ENCODE results near the gene TESMIN.
A peak's percentile ranks its signal among the peaks of the same experiment; 100 is the strongest.

The TESMIN gene

DNA sequence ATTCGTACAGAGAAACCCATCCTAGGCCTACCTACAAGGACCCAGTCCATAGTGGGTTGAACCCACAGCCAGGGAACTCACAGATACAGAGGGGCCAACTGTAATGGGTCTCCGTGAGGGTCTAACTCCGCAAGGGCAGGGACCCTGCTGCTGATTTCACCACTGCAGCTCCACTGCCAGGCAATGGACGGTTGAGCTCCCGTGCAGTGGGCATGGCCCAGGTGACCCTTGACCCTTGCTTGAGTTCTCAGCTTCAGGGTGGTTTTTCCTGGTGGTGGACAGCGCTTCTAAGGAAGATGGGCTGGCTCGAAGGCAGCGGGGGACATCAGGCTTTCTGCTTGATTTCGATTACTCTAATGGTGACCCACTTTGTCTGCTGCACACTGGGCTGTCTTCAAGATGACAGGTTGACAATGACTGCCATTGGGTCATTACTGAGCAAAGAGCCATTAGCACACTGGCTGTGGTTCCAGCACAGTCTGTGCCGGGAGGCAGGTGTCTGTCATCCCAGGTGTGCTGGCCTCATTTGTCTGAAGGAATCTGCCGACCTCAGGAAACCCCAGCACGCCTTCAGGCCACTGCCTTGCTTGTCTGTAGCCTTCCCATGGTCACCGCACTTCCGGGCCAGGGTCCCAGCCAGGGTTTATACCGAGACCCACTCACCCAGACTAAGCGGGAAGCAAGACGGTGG, 70.6 kb downstream of the TESMIN start:
- DNase-seq, result no peak

GRCh38 chr11:68678031-68678441, 73.3 kb downstream of the TESMIN start:
- no peak for DNase-seq

- peak; percentile 75 for DNase-seq
Observed at GRCh38 chr11:68677432-68677831, 73.9 kb downstream of the TESMIN start.

DNA sequence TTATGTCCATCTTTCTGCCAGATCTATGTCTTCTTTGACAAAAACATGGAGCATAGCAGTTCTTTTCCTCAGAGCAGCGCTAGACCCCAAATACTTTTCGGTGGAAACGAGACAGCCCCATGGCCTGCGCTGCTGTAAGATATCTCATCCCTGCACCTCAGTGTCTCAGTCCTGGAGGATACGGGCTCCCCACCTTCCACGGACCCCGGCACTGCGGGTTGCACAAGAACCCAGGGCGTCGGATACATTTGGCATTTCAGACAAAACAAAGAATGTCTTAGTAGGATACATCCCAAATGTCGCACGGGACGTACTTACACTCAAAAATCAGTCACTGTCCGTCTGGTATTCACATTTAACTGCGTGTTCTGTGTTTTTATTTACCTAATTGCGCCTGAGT, 76.9 kb downstream of the TESMIN start:
- no peak for DNase-seq

- DNase-seq, result no peak
Observed at GRCh38 chr11:68673991-68674390, 77.3 kb downstream of the TESMIN start.

- DNase-seq, result peak; percentile 37
Observed at GRCh38 chr11:68673306-68673945, 77.9 kb downstream of the TESMIN start.

GRCh38 chr11:68670208-68670992, 80.9 kb downstream of the TESMIN start:
- DNase-seq, result no peak

DNA sequence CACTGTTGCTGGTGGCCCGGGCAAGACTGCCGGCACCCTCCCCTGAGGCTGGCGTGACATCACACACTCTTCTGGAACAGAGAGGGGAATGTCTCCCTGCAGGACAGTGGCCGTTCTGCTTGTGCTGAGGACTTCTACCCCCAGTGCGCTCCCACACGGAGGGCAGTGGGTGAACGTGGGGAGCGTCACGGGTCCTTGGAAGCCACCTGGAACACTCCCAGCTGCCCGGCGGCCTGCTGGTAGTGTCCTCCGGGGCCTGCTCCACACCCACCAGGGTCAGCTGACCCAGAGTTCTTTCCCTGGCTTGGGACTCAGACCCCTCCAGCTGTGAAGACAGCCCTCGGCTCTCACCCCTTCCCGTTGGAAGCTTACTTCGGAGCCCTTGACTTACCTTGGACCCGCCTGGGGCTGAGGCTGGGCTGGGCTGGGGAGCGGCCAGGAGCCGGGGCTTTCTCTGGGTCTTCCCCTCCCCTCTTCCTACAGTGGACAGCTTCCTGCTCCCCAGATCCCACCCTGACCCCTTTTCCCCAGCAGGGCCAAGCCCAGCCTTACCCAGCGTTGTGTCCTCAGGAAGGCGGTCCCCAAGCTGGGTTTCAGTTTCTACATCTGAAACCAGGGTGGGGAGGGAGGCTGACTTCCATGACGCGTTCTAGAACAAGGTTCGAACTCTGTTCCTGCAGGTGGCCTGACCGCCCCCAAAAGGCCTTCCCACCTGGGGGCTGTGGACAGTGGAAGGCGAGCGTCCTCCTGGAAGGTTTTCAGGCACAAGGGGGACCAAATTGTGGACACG, 81.8 kb downstream of the TESMIN start:
- DNase-seq, result no peak

DNA sequence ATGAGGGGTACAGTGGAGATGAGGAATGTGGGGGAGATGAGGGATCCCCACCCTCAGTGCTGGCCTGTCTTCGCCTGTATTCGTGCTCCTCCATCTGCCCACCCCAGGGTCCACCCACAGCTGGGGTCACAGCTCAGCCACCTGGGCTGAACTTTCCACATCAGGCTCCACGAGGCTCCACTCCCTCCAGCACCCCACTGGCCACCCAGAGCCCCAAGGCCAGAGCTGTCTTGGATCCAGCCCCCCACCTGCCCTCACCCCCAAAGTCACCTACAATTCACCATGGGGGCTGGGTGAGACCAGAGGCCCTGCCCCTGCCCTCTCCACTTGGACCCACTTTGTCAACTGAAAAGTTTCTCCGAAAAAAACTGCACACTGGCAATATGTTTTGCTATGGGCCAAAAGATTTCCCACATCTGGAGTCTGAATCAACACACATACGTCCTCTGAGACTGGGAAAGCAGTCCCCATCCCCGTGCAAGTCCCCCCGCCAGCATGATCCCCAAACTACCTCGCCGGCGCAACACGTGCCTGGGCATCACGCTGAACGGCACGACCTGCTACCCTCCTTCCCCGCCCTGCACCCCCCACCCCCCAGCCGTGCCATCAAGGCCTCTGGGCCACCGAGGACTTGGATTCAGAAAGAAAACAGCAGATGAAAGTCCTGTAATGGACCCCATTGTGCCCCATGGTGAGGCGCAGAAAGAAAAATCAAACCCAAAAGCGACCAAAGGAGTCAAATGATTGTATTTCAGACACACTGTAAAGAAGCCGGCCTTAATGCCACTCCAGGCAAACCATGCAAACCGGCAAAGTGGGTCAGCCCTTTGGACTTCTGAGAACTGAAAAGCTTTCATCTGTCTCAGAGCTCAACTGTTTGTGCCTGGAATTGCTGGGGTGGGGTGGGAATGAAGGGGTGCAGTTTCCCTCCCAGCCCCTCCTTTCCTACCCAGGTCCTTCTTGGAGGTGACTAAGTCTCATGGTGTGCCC, 83.5 kb downstream of the TESMIN start:
- DNase-seq, result no peak

DNA sequence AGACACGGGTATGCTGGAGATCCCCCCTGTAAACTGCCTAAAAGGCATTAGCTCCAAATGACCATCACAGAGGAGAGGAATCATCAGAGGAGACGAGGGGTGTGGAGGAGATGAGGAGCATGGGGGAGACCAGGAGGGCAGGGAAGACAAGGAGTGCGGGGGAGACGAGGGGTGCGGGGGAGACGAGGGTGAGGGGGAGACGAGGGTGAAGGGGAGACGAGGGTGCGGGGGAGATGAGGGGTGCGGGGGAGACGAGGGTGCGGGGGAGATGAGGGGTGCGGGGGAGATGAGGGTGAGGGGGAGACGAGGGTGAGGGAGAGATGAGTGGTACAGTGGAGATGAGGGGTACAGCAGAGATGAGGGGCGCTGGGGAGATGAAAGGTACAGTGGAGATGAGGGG, 84.5 kb downstream of the TESMIN start:
- no peak for DNase-seq

- DNase-seq, result no peak
Observed at GRCh38 chr11:68665436-68665835, 85.9 kb downstream of the TESMIN start.

GRCh38 chr11:68664906-68665305, 86.4 kb downstream of the TESMIN start:
- DNase-seq, result no peak

GRCh38 chr11:68664141-68664540, 87.2 kb downstream of the TESMIN start:
- no peak for DNase-seq

GRCh38 chr11:68663482-68664010, 87.8 kb downstream of the TESMIN start:
- DNase-seq, result no peak

DNA sequence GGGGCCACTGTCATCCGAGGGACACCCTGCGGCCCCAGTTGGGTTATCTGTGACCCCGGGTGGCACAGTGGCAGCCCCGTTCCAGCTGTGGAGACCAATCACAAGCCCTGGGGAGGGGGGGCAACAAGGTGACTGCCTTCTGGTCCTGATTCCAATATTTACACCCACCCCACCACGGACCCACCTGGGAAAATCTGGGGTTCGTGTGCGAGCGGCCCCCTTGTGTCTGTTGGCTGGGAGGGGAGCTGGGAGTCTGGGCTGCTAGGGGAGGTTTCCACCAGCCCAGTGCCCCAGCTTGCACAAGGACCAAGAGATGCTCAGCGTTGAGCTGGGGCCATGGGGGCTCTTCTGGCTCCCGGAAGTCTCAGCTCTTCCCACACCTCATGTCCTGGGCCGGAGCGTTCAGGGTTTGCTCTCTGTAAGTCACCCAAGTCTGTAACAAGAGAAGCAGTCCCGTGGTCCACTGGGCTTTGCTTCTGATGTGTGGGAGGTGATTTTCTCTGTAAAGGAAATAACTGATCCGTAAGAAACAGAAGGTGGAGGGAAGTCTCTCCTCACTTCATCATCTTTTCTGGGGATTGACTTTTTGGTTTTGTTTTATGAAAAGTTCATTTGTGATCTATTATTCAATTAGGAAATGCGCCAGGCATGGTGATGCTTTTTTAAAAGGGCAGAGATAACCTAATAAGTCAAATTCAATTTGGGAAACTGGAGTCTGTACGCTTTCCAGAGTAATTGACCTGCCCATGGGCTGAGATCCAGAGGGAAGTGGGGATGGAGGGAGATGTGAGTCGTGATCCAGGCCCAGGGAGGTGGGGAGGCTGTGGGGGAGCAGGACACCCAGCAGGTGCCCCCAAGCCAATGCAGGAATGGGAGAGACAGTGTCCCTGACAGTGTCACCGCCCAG, 89.4 kb downstream of the TESMIN start:
- DNase-seq, result no peak

DNA sequence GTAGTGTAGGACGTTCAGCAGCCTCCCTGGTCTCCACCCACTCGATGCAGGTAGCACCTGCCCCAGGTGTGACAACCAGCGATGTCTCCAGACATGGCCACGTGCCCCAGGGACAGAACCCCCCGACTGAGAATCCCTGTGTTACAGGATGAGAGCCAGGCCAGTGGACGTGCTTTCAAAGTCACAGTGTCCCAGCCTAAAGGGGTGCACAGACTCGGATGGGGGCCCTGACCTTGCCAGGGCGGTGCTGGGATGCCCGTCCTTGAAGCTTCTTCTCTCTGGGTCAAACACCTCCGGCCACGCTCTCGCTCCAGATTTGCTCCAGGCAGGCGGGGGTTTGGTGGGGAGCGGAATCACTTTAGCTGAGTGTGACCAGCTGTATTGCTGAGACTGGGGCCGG, 90.3 kb downstream of the TESMIN start:
- no peak for DNase-seq

DNA sequence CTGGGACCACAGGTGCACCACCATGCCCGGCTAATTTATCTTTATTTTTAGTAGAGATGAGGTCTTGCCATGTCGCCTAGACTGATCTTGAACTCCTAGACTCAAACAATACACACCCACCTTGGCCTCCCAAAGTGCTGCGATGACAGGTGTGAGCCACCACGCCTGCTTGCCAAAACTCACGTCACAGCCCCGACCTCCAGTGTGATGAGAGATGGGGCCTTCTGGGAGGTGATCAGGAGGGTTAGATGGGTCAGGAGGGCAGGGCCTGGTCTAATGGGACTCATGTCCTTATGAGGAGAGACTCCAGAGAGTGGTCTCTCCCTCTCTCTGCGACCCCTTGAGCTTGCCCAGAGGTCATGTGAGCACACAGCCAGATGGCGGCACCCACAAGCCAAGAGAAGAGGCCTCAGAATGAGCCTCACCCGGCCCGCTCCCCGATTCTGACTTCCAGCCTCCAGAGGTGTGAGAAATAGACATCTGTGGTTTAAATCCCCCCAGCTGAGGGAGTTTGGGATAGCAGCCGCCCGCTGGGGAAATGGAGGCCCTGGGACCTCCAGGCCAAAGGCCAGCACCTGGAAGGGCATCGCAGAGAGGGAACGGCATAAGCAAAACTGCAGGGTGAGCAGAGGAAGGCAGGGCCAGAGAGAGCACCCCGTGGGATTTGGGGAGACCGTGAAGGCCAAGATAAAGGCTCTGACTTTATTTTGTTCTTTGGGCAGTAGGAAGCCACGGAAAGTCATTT, 91.1 kb downstream of the TESMIN start:
- DNase-seq, result no peak

DNA sequence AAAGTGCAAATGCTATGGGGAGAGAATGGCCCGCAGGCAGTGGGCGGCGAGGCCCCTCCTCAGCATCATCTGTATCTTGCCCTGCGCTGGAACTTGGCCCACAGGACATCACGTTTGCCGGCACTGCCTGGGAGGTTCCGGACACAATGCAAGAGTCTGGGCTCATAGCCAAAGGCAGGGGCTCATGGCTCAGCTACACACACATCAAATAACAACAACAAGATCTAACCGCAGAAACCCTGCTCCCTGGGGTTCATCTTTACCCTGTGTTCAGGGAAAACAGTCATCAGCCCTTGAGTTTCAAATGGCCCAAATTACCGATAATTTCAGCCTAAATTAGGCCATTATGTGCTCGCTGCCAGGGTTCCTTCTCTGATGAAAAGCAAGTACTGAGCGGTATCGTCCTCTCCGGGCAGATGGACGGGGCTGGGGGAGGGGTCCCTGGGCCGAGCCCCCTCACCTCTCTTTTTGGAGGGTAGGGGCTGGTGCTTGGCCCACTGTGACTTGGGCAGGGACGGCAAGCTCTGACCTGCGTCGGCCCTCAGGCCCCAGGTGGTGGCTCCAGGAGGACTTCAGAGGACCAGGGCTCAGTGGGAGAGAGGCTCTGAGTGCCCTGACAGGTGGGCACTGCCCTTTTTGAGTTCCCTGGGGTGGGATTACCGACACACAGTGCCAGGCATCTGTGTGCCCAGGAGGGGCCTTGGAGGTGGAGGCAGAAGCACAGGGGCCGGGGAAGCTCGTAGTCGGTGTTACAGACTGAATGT, 92.0 kb downstream of the TESMIN start:
- no peak for DNase-seq

- DNase-seq, result no peak
Observed at GRCh38 chr11:68658661-68659060, 92.7 kb downstream of the TESMIN start.
